DOHH2 (cell line): ENCODE results near the gene IL2RA.

Source experiments
- H3F3A ChIP-seq: fragments of 200-600 bp; sonication (generic), shearing (Covaris generic); 2 replicates; pipeline ENCODE4 v1.6.0; 2016; ENCODE audit warnings: antibody characterized with exemption, mild to moderate bottlenecking; ENCODE audit not compliant: control insufficient read depth, insufficient read depth
- H3K27ac ChIP-seq: fragments of 200-600 bp; sonication (generic); 2 replicates; pipeline ENCODE4 v1.5.1; 2014; ENCODE audit warnings: low read depth, mild to moderate bottlenecking, low read length, moderate library complexity
- H3K27me3 ChIP-seq: fragments of 200-600 bp; sonication (generic); 2 replicates; pipeline ENCODE4 v1.6.1; 2014; ENCODE audit warnings: mild to moderate bottlenecking, low read length, mixed read lengths; ENCODE audit not compliant: control insufficient read depth
- H3K36me3 ChIP-seq: fragments of 200-600 bp; sonication (generic); 2 replicates; pipeline ENCODE4 v1.6.1; 2014; ENCODE audit warnings: mild to moderate bottlenecking, low read length, moderate library complexity, mixed read lengths; ENCODE audit not compliant: control insufficient read depth
- H3K4me1 ChIP-seq: fragments of 200-600 bp; sonication (generic); 2 replicates; pipeline ENCODE4 v1.6.1; 2014; ENCODE audit warnings: mild to moderate bottlenecking, low read length, mixed read lengths; ENCODE audit not compliant: control insufficient read depth
- H3K4me2 ChIP-seq: fragments of 200-600 bp; sonication (generic); 2 replicates; pipeline ENCODE4 v1.6.0; 2014; ENCODE audit warnings: mild to moderate bottlenecking, low read length, moderate library complexity
- H3K4me3 ChIP-seq: fragments of 200-600 bp; sonication (generic); 2 replicates; pipeline ENCODE4 v1.5.1; 2014; ENCODE audit warnings: mild to moderate bottlenecking, low read length, mixed read lengths
- H3K79me2 ChIP-seq: fragments of 200-600 bp; sonication (generic); 2 replicates; pipeline ENCODE4 v1.6.1; 2014; ENCODE audit warnings: mild to moderate bottlenecking, low read length, mixed read lengths; ENCODE audit not compliant: control insufficient read depth
- H3K9me2 ChIP-seq: fragments of 200-600 bp; sonication (generic); replicated peaks from 2 replicates; pipeline ENCODE4 v1.6.1; 2014; ENCODE audit warnings: mild to moderate bottlenecking, low read length, mixed read lengths; ENCODE audit not compliant: control insufficient read depth
- H3K9me3 ChIP-seq: fragments of 200-600 bp; sonication (generic); 2 replicates; pipeline ENCODE4 v1.6.1; 2014; ENCODE audit warnings: antibody characterized with exemption, low read length, mixed read lengths; ENCODE audit not compliant: control insufficient read depth, insufficient read depth
- H4K20me1 ChIP-seq: fragments of 200-600 bp; sonication (generic); 2 replicates; pipeline ENCODE4 v1.6.0; 2014; ENCODE audit warnings: low read depth, mild to moderate bottlenecking, antibody characterized with exemption, low read length, moderate library complexity; ENCODE audit not compliant: control insufficient read depth, insufficient read depth
- EZH2phosphoT487 ChIP-seq: fragments of 200-600 bp; sonication (generic); IDR thresholded peaks from 2 replicates; pipeline ENCODE4 v1.6.1; 2017; ENCODE audit warnings: borderline replicate concordance, mild to moderate bottlenecking, antibody characterized with exemption, low read length, moderate library complexity, mixed read lengths
- TF ChIP-seq, protein P1 (sequence below): fragments of 200-600 bp; sonication (generic); IDR thresholded peaks from one replicate; pipeline ENCODE4 v1.5.1; 2014; ENCODE audit warnings: antibody characterized with exemption, mild to moderate bottlenecking, low read depth, low read length; ENCODE audit not compliant: poor library complexity, severe bottlenecking

The IL2RA gene

DNA sequence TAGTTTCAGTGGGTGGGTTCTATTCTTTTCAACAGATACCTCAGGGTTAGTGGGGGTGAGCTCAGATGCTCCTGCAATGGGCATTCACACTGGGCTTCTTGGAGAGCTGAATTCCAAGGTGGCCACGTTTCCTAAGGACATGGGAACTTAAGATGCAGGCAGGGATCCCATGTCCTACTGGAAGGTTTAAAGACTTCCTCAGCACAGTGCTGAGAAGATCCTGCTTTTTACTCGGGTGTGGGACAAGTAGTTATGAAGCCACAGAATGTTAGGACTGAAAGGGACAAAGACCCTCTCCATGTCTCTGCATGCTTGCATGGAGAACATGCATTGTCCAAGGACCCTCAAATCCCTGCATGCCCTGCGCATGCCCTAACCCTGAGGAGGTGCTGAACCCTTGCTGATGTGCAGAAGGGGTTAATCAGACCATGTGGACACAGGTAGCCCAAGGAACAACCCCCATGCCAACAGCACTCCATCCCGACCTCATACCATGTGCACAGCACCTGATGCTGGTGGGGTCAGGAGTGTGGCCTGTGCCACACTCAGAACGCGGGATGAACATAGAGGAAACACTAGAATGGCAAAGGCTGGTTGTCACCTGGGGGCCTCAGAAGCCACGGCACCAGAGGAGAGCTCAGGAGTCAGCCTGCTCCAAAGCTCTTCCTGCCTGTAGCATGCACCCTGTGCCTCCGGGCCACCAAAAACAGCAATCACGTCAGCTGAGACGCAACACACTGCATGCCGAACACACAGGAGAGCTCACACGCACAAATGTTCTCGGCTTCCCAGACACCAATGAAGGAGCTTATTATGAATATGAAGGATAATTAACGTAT is 15.2 kb downstream of the IL2RA start:
- Histone ChIP-seq H3F3A (0 out of 2 replicates have a peak, but pooled peaks cover 7% of the 10 kb centered on the region), H3K27ac (no peak overlapping the region), H3K36me3 (no peaks in the 10 kb centered on the region), H3K4me1 (peaks cover 51% of the 10 kb centered on the region), H3K9me2 (no peaks in the 10 kb centered on the region), H3K4me2 (no peak overlapping the region), H3K9me3 (no peaks in the 10 kb centered on the region), H3K4me3 (no peak overlapping the region), H3K27me3 (peaks cover 18% of the 10 kb centered on the region), H4K20me1 (no peaks in the 10 kb centered on the region), H3K79me2 (no peaks in the 10 kb centered on the region)
- TF ChIP-seq EZH2phosphoT487 = no peak
- TF ChIP-seq, protein P1, sequence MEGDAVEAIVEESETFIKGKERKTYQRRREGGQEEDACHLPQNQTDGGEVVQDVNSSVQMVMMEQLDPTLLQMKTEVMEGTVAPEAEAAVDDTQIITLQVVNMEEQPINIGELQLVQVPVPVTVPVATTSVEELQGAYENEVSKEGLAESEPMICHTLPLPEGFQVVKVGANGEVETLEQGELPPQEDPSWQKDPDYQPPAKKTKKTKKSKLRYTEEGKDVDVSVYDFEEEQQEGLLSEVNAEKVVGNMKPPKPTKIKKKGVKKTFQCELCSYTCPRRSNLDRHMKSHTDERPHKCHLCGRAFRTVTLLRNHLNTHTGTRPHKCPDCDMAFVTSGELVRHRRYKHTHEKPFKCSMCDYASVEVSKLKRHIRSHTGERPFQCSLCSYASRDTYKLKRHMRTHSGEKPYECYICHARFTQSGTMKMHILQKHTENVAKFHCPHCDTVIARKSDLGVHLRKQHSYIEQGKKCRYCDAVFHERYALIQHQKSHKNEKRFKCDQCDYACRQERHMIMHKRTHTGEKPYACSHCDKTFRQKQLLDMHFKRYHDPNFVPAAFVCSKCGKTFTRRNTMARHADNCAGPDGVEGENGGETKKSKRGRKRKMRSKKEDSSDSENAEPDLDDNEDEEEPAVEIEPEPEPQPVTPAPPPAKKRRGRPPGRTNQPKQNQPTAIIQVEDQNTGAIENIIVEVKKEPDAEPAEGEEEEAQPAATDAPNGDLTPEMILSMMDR = no peak

DNA sequence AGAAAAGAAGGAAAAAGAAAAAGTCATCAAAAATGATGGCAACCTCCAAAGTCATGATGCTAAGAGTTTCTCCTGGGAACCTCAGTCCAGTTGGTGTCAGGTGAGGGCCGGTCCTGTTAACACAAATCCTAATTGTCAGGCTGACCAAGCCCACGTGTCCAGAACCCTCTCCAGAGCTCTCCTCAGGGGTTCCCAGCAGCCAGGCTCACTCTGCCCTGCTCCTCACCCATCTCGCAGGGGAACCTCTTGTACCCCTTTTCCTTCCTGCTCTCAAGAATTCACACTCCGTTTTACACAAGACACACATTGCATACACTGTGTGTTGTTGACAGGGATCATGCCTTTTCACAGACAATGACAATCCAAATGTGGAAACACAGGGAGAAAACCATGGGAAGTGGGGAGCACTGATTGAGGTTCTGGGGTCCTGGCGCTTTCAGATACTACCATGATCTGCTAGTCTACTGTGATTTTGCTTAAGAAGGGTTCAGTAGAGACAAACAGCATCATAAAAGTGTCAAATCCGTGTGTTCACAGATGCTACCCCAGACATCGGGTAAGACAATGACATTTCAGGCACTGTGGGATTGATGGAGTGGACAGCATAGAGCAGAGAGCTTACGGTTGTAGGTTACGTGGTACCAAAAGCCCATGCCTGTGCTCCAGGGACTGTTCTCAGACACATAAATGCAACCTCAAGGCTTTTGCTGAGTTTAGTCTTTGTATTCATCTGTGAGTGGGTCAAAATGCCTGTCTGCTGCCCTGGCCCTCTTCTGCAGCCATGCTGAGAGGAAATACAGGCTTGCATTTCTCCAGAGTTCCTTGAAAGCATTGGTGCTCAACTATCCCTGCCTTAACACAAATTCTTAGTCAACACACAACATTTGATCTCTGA is 16.0 kb downstream of the IL2RA start:
- no peaks in the 10 kb centered on the region for H4K20me1 ChIP-seq
- peaks cover 17% of the 10 kb centered on the region for H3K27me3 ChIP-seq
- peaks cover 46% of the 10 kb centered on the region for H3K4me1 ChIP-seq
- no peaks in the 10 kb centered on the region for H3K79me2 ChIP-seq
- no peaks in the 10 kb centered on the region for H3K9me2 ChIP-seq
- H3K36me3 ChIP-seq = no peaks in the 10 kb centered on the region
- peak overlapping the region; percentile 66 for H3K4me2 ChIP-seq
- peak overlapping the region; percentile 49 for H3K4me3 ChIP-seq
- no peaks in the 10 kb centered on the region for H3K9me3 ChIP-seq
- H3F3A ChIP-seq = 0 out of 2 replicates have a peak, but pooled peaks cover 7% of the 10 kb centered on the region
- H3K27ac ChIP-seq = no peak overlapping the region
- TF ChIP-seq, protein P1 = no peak
- TF ChIP-seq EZH2phosphoT487 = no peak

DNA sequence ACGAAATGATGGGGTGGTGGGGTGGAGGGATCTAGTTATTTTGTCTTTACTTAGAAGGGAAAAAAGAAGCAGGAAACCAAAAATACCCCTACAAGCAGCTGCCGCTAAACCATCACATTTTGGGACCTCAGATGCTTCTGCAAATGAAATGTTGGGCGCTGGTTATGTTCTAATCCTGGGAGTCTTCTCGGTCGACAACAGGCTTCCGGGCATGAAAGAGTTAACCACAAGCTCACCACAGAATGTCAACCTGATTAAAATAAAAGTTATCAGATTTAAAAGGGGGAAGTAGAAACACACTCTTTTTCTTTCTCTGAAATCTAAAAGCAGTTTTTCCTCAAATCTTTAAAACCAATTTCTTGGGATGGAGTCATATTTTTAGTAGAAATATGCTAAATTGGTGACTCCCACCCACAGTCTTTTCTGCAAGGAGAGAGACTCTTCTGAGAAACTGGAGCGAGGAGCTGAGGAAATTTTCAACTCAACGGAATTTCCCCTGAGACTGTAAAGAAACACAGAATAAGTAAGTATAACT is 16.8 kb downstream of the IL2RA start:
- H3K4me3 ChIP-seq = peak overlapping the region; percentile 49
- H3K79me2 ChIP-seq = no peaks in the 10 kb centered on the region
- TF ChIP-seq, protein P1 = no peak
- no peak for TF ChIP-seq EZH2phosphoT487
- H3K27me3 ChIP-seq = peaks cover 17% of the 10 kb centered on the region
- peaks cover 39% of the 10 kb centered on the region for H3K4me1 ChIP-seq
- H4K20me1 ChIP-seq = no peaks in the 10 kb centered on the region
- H3K36me3 ChIP-seq = no peaks in the 10 kb centered on the region
- H3F3A ChIP-seq = 0 out of 2 replicates have a peak, but pooled peaks cover 7% of the 10 kb centered on the region
- no peaks in the 10 kb centered on the region for H3K9me3 ChIP-seq
- no peaks in the 10 kb centered on the region for H3K9me2 ChIP-seq
- no peak overlapping the region for H3K27ac ChIP-seq
- H3K4me2 ChIP-seq = peak overlapping the region; percentile 66
